Body of pancreas (tissue), 4 donors: ENCODE results near the gene RAP1GAP2. TPM values are rescaled to one million over a fixed set of nuclear protein-coding genes. Genes with fewer than 3 reads are reported as not detected.

Experiments
- ATAC-seq: fragments of 150-250 bp; one replicate; pipeline ENCODE4 v1.9.1; 2016
- DNase-seq, 4 donors: peaks; one replicate each; pipeline ENCODE4 v3.0.0-alpha.2; 2019
- H3K27ac ChIP-seq, 4 donors: fragments of 200-600 bp; sonication (generic); 1 replicate in 3 of 4; 2 replicates in 1 of 4; pipeline versions ENCODE4 v1.5.1 to v1.6.1; 2016 to 2019; ENCODE audit warnings: mild to moderate bottlenecking in 1 of 4, mixed read lengths in 1 of 4, moderate library complexity in 1 of 4
- H3K27me3 ChIP-seq, 2 donors: fragments of 200-600 bp; sonication (generic); one replicate each; pipeline ENCODE4 v1.6.0; 2016; ENCODE audit warnings: mild to moderate bottlenecking in 1 of 2
- H3K36me3 ChIP-seq, 2 donors: fragments of 200-600 bp; sonication (generic); replicated peaks in 1 of 2; 2 replicates each; pipeline ENCODE4 v1.5.1; 2016; ENCODE audit warnings: low read depth in 2 of 2; ENCODE audit not compliant: insufficient read depth in 1 of 2
- H3K4me1 ChIP-seq: fragments of 200-600 bp; sonication (generic); one replicate; pipeline ENCODE4 v1.6.0; 2016
- H3K4me3 ChIP-seq, 2 donors: fragments of 200-600 bp; sonication (generic); 1 replicate in 1 of 2; 2 replicates in 1 of 2; pipeline ENCODE4 v1.5.1; 2016 to 2019
- H3K9me3 ChIP-seq, 3 donors: fragments of 200-600 bp; sonication (generic); 1 replicate in 2 of 3; 2 replicates in 1 of 3; pipeline ENCODE4 v1.5.1; 2016
- POLR2A ChIP-seq, 3 donors: fragments of 450-650 bp; IDR thresholded peaks; one replicate each; pipeline ENCODE4 v1.6.1; 2016; ENCODE audit warnings: antibody characterized with exemption in 3 of 3, mild to moderate bottlenecking in 2 of 3
- WGBS, 2 donors: methylation state at CpG; one replicate each; pipeline ENCODE4 v1.1.5; 2017; 5-methylcytosine and 5-hydroxymethylcytosine counted together
- intact Hi-C: fragments of 100-400 bp; cut with DNase I; formaldehyde crosslinking; loops from one replicate; pipeline ENCODE4 v1.15.1; 2023
- total RNA-seq, 2 donors: library from RNA; depleted of rRNA; stranded (reverse); fragments of >200 nt; gene quantifications; one replicate each; pipeline ENCODE4 v1.1.0, GENCODE V29; 2016
- TF ChIP-seq, protein P1 (sequence below), 7 experiments: fragments of 450-650 bp in 4 of 7; fragments of 200-600 bp in 3 of 7; sonication (generic) in 3 of 7; IDR thresholded peaks; one replicate each; pipeline ENCODE4 v1.5.1; 2016 to 2019; ENCODE audit warnings: antibody characterized with exemption in 7 of 7

The RAP1GAP2 gene
- total RNA-seq, 2 donors from 2014 or later: 21.8 to 81.1 TPM

DNA sequence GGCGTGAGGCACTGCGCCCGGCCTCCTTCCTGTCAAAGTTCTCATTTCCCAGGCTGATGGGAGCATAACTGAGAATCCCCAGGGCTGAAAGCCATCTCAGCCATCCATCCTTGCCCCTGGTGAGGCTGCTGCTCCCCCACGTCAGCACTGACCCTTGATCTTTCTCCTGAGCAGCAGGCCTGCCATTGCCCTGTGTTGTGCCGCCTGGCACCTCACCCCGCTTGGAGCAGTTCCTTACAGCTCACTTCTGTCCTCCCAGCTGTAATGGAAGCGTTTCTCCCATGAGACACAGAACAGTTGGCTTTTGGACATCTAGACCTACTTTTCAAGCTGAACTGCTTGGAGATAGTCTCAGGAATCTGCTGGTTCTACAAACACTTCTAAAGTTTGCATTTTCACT, 215.7 kb downstream of the RAP1GAP2 start:
- no peak for DNase-seq
- WGBS, 2 donors: 86 to 100% methylated on average over 3 to 7 of the region's 7 CpGs
- Histone ChIP-seq H3K9me3 (no peaks in the 10 kb centered on the region), H3K27ac (no peak overlapping the region), H3K4me3 (no peak overlapping the region), H3K4me1 (peaks cover 1% of the 10 kb centered on the region), H3K27me3 (no peaks in the 10 kb centered on the region), H3K36me3 (no peaks in the 10 kb centered on the region)
- no peak for TF ChIP-seq POLR2A (IDR thresholded peaks at IDR 0.05)
- TF ChIP-seq, protein P1, sequence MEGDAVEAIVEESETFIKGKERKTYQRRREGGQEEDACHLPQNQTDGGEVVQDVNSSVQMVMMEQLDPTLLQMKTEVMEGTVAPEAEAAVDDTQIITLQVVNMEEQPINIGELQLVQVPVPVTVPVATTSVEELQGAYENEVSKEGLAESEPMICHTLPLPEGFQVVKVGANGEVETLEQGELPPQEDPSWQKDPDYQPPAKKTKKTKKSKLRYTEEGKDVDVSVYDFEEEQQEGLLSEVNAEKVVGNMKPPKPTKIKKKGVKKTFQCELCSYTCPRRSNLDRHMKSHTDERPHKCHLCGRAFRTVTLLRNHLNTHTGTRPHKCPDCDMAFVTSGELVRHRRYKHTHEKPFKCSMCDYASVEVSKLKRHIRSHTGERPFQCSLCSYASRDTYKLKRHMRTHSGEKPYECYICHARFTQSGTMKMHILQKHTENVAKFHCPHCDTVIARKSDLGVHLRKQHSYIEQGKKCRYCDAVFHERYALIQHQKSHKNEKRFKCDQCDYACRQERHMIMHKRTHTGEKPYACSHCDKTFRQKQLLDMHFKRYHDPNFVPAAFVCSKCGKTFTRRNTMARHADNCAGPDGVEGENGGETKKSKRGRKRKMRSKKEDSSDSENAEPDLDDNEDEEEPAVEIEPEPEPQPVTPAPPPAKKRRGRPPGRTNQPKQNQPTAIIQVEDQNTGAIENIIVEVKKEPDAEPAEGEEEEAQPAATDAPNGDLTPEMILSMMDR (IDR thresholded peaks at IDR 0.05): no peak
- no peak for ATAC-seq
- intact Hi-C loops: loop anchor here (5.0 kb wide), 1 partner anchor 185 kb away; no protein-coding TSS in a partner anchor

DNA sequence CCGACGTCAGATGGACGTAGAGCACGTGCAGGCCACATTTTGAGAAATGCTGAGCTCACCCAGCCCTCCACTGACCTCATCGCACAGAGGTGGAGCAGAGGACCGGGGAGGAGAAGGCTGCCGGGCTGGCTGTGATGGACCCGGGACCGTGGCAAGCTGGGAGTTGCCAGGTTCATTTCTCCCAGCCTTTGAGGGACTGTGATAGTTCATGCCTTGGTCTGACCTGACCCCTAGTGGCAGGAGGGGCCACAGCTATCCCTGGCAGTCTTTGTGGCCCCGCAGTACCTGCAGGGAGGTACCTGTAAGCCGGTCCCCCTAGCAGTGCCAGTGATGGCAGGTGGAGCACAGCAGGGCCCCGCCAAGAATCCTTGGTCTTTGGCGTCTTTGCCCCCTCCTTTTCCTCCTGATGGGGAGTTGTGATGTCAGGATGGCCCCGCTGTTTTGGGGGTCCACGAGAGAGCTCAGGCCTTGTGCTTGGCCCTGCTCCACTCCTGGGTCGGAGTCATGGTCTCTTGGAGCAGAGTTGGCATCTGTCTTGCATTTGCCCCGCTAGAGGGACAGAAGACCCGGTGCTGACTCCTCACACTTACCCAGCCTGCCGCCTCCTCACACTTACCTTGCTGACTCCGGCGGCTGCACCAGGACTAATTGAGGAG, 216.8 kb downstream of the RAP1GAP2 start:
- intact Hi-C loops: loop anchor here (5.0 kb wide), 1 partner anchor 186 kb away; no protein-coding TSS in a partner anchor
- Histone ChIP-seq H3K36me3 (peaks cover 0 to 2% of the 10 kb centered on the region in 2 donors), H3K4me1 (no peaks in the 10 kb centered on the region), H3K9me3 (no peaks in the 10 kb centered on the region), H3K27me3 (no peaks in the 10 kb centered on the region), H3K4me3 (no peak overlapping the region), H3K27ac (peak overlapping the region in 1 of 4 donors; percentile 17)
- TF ChIP-seq, protein P1 (IDR thresholded peaks at IDR 0.05): peak; percentile 67 to 87 (median 83)
- no peak for TF ChIP-seq POLR2A (IDR thresholded peaks at IDR 0.05)
- WGBS, 2 donors: 59 to 66% methylated on average over 15 to 21 of the region's 21 CpGs
- ATAC-seq (peak; percentile 88), DNase-seq (peak; percentile 74 to 80 (median 76))

DNA sequence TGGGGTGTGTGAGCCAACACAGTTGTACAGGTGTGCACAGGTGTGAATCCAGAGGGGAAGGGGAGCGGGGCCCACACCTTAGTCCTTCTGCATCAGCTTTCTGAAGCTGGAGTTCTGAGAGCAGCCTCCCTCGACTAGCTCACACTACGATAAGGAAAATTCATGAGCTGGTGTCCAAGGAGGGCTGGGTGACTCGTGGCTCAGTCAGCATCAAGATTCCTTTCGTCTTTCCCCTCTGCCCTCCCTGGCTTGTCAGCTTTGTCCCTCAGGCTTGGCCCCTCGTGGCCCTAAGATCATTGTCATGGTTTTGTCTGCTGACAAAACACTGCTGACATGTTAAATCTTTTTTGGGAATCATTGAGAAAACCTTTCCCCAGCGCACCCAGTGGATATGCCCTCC, 219.7 kb downstream of the RAP1GAP2 start:
- Histone ChIP-seq H3K27ac (no peak overlapping the region), H3K9me3 (no peaks in the 10 kb centered on the region), H3K36me3 (peaks cover 0 to 9% of the 10 kb centered on the region in 2 donors), H3K27me3 (no peaks in the 10 kb centered on the region), H3K4me3 (no peak overlapping the region), H3K4me1 (no peaks in the 10 kb centered on the region)
- DNase-seq (no peak), ATAC-seq (no peak)
- WGBS, 2 donors: 92% methylated on average over 7 of the region's 7 CpGs
- intact Hi-C loops: no loop called here
- TF ChIP-seq, protein P1 (IDR thresholded peaks at IDR 0.05): no peak
- TF ChIP-seq POLR2A (IDR thresholded peaks at IDR 0.05): no peak

DNA sequence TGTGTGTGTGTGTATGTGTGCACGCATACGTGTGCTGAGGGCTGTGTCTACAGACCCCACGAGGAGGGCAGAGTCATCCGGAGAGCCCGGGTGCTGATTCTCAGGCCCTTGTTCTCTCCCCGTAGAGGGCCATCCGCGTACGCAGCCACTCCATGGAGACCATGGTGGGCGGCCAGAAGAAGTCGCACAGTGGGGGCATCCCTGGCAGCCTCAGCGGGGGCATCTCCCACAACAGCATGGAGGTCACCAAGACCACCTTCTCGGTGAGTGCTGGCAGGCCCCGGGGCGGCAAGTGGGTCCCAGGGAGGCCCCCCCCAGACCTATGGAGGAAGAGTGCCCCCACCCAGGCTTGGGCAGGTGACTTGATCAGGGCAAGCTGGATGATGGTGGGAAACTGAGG, 221.7 kb downstream of the RAP1GAP2 start:
- Histone ChIP-seq H3K4me1 (no peaks in the 10 kb centered on the region), H3K27ac (no peak overlapping the region), H3K9me3 (no peaks in the 10 kb centered on the region), H3K27me3 (no peaks in the 10 kb centered on the region), H3K4me3 (no peak overlapping the region), H3K36me3 (peaks cover 0 to 20% of the 10 kb centered on the region in 2 donors)
- 94% methylated on average over 7 to 13 of the region's 15 CpGs for WGBS, 2 donors
- intact Hi-C loops: no loop called here
- ATAC-seq: no peak
- TF ChIP-seq POLR2A (IDR thresholded peaks at IDR 0.05): no peak
- TF ChIP-seq, protein P1 (IDR thresholded peaks at IDR 0.05): no peak
- DNase-seq: no peak

DNA sequence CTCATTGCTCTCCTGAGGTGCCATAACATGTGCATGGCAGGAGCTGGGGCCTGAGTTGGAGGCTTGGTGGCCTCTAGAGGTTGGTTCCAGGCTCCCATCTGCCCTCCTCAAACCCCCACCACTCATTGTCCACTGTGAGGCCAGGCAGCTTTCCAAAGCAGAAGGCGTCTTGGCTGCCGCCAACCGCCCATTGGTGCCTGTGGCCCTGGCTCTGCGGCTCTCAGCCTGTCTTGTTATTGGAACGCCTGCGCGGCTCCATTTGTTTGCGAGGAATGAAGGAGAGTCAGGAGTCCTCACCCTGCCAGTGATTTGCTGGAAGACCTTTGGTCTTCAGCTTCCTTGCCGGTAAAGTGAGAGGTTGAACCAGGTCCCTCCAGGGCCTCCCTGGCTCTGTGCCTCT, 223.5 kb downstream of the RAP1GAP2 start:
- intact Hi-C loops: no loop called here

More for the DNA sequence above, 223.5 kb downstream of the RAP1GAP2 start:
- Histone ChIP-seq H3K27me3 (no peaks in the 10 kb centered on the region), H3K36me3 (peaks cover 0 to 22% of the 10 kb centered on the region in 2 donors), H3K4me3 (no peak overlapping the region), H3K27ac (no peak overlapping the region), H3K4me1 (no peaks in the 10 kb centered on the region), H3K9me3 (no peaks in the 10 kb centered on the region)
- DNase-seq (no peak), ATAC-seq (no peak)
- WGBS, 2 donors: 83 to 84% methylated on average over 7 to 8 of the region's 9 CpGs
- TF ChIP-seq, protein P1 (IDR thresholded peaks at IDR 0.05): no peak
- TF ChIP-seq POLR2A (IDR thresholded peaks at IDR 0.05): no peak
